ENCODE measurements around the gene FBLN5.
A peak's percentile ranks its signal among the peaks of the same experiment; 100 is the strongest.

The FBLN5 gene

GRCh38 chr14:91862417-91862816 lies 85.1 kb downstream of the FBLN5 start:
- ChIA-PET CTCF (interaction anchor here (1.2 kb wide), 1 partner anchor 51 kb away, joined by 4 read pairs; no protein-coding TSS in a partner anchor), POLR2A (no interaction called here)
- no peak for TF ChIP-seq CTCF (IDR thresholded peaks at IDR 0.05; ENCODE audit: control extremely low read depth, extremely low read depth, low read depth, missing control alignments)
- no peak for DNase-seq (ENCODE audit: extremely low spot score)

- CTCF ChIA-PET: no interaction called here
- POLR2A ChIA-PET: no interaction called here
- DNase-seq (ENCODE audit: extremely low spot score): no peak
- TF ChIP-seq CTCF (IDR thresholded peaks at IDR 0.05; ENCODE audit: control extremely low read depth, extremely low read depth, low read depth, missing control alignments): no peak
Observed at GRCh38 chr14:91861091-91861490, 86.4 kb downstream of the FBLN5 start.

GRCh38 chr14:91860238-91860637 lies 87.3 kb downstream of the FBLN5 start:
- ChIA-PET CTCF (interaction anchor here (0.6 to 0.7 kb wide), 2 partner anchors 13 to 1464 kb away, joined by 3 read pairs; no protein-coding TSS in a partner anchor), POLR2A (no interaction called here)
- DNase-seq (ENCODE audit: extremely low spot score): no peak
- no peak for TF ChIP-seq CTCF (IDR thresholded peaks at IDR 0.05; ENCODE audit: control extremely low read depth, extremely low read depth, low read depth, missing control alignments)

- TF ChIP-seq CTCF (IDR thresholded peaks at IDR 0.05; ENCODE audit: control extremely low read depth, extremely low read depth, low read depth, missing control alignments): peak; percentile 47
- peak; percentile 39 for DNase-seq (ENCODE audit: extremely low spot score)
- CTCF ChIA-PET: interaction anchor here (0.7 to 1.8 kb wide), 3 partner anchors 13 to 209 kb away, joined by 4 to 8 read pairs (median 5); no protein-coding TSS in a partner anchor
- POLR2A ChIA-PET: no interaction called here
Observed at GRCh38 chr14:91858536-91859275, 88.8 kb downstream of the FBLN5 start.

- DNase-seq (ENCODE audit: extremely low spot score): no peak
- CTCF ChIA-PET: interaction anchor here (1.8 kb wide), 1 partner anchor 206 kb away, joined by 8 read pairs; no protein-coding TSS in a partner anchor
- POLR2A ChIA-PET: no interaction called here
- no peak for TF ChIP-seq CTCF (IDR thresholded peaks at IDR 0.05; ENCODE audit: control extremely low read depth, extremely low read depth, low read depth, missing control alignments)
Observed at GRCh38 chr14:91857614-91858013, 89.9 kb downstream of the FBLN5 start.

- no peak for DNase-seq (ENCODE audit: extremely low spot score)
- CTCF ChIA-PET: no interaction called here
- POLR2A ChIA-PET: no interaction called here
- no peak for TF ChIP-seq CTCF (IDR thresholded peaks at IDR 0.05; ENCODE audit: control extremely low read depth, extremely low read depth, low read depth, missing control alignments)
Observed at GRCh38 chr14:91854327-91854934, 93.1 kb downstream of the FBLN5 start.

Data from GM10248 (cell line).